PFSK-1 (cell line): ENCODE data around the gene KHNYN.

Experiments used
- POLR2AphosphoS5 ChIP-seq: IDR thresholded peaks from 2 replicates; pipeline ENCODE4 v1.6.1; 2012; ENCODE audit warnings: low read depth, mild to moderate bottlenecking, control low read depth, low read length, moderate library complexity
- REST ChIP-seq, 2 experiments: IDR thresholded peaks; 2 replicates each; pipeline versions ENCODE4 v1.6.1 to v1.8.0; 2011 to 2012; ENCODE audit warnings: low read depth in 2 of 2, low read length in 2 of 2, control low read depth in 1 of 2, inconsistent platforms in 1 of 2, mild to moderate bottlenecking in 1 of 2, moderate library complexity in 1 of 2; ENCODE audit not compliant: insufficient read depth in 1 of 2
- SIN3A ChIP-seq: IDR thresholded peaks from 2 replicates; pipeline ENCODE4 v1.6.1; 2012; ENCODE audit warnings: mild to moderate bottlenecking, low read length, moderate library complexity, borderline replicate concordance; ENCODE audit not compliant: insufficient read depth

DNA sequence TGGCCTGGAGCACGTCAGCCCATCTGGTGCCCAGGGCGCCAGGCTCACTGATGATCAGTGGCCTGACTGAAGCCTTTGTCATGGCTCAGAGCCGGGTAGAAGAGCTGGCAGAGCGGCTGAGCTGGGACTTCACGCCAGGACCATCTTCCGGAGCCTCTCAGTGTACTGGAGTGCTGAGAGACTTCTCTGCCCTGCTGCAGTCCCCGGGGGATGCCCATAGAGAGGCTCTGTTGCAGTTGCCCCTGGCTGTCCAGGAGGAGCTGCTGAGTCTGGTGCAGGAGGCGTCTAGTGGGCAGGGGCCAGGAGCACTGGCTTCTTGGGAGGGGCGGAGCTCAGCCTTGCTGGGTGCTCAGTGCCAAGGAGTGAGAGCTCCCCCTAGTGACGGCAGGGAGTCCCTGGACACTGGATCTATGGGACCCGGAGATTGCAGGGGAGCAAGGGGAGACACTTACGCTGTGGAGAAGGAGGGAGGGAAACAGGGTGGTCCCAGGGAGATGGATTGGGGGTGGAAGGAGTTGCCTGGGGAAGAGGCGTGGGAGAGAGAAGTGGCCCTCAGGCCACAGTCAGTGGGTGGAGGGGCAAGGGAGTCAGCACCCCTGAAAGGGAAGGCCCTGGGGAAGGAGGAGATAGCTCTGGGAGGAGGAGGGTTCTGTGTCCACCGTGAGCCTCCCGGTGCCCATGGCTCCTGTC lies 2.0 kb downstream of the KHNYN start:
- no peak for TF ChIP-seq POLR2AphosphoS5
- no peak for TF ChIP-seq REST (IDR thresholded peaks at IDR 0.05; ENCODE audit: insufficient read depth in 1 of 2, low read depth in 2 of 2, low read length in 2 of 2)
- no peak for TF ChIP-seq SIN3A
